ENCODE results near the gene KMT5B.

DNA sequence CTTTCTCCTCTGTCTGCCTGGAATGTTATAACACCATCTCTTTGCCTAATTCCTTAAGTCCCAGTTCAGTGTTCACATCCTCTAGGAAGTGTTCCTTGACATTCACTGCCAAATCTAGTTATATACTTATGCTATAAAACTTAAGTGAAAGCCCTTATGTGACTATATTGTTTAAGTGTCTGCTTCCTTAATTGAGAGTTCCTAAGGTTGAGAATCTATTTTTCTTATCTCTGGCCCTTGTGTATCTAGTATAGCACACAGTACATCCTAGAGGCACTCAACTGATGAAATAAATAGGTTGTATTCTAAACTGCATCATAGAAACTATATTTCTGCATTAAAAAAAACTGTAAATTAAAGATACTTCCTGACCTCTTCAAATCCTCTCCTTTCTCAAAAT lies 16.9 kb downstream of the KMT5B start:
- TF ChIP-seq, protein P1, sequence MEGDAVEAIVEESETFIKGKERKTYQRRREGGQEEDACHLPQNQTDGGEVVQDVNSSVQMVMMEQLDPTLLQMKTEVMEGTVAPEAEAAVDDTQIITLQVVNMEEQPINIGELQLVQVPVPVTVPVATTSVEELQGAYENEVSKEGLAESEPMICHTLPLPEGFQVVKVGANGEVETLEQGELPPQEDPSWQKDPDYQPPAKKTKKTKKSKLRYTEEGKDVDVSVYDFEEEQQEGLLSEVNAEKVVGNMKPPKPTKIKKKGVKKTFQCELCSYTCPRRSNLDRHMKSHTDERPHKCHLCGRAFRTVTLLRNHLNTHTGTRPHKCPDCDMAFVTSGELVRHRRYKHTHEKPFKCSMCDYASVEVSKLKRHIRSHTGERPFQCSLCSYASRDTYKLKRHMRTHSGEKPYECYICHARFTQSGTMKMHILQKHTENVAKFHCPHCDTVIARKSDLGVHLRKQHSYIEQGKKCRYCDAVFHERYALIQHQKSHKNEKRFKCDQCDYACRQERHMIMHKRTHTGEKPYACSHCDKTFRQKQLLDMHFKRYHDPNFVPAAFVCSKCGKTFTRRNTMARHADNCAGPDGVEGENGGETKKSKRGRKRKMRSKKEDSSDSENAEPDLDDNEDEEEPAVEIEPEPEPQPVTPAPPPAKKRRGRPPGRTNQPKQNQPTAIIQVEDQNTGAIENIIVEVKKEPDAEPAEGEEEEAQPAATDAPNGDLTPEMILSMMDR (IDR thresholded peaks at IDR 0.05): no peak
- TF ChIP-seq POLR2A (IDR thresholded peaks at IDR 0.05) (no peak), POLR2AphosphoS5 (IDR thresholded peaks at IDR 0.05) (no peak)
